ENCODE results near the gene IL1RAPL2. TPM values are rescaled to one million over a fixed set of nuclear protein-coding genes. Genes with fewer than 3 reads are reported as not detected.
"Not testable (repeated sequence)": the region's sequence is repeated elsewhere in the genome, so short reads cannot be mapped to it uniquely, and the experiment has no call there.

The IL1RAPL2 gene
- total RNA-seq (2014; rRNA removed; shearing (Covaris generic)), result 0.07 TPM in 1 of 2 replicates, not detected in the other
- polyA plus RNA-seq (2014; cell fraction: nucleus; rRNA removed), result not detected in 2 replicates

GRCh38 chrX:104565791-104566680 lies at the start of gene IL1RAPL2:
IL1RAPL2 (plus strand) TSS chrX:104566199.
- peak; percentile 17 for DNase-seq (ENCODE audit: extremely low read depth, low read depth)

- DNase-seq (ENCODE audit: extremely low read depth, low read depth), result no peak
These were observed 43.6 kb upstream of the IL1RAPL2 start for GRCh38 chrX:104522386-104522785.

GRCh38 chrX:104523858-104524257 lies 42.1 kb upstream of the IL1RAPL2 start:
- no peak for DNase-seq (ENCODE audit: extremely low read depth, low read depth)

GRCh38 chrX:104539081-104539480 lies 26.9 kb upstream of the IL1RAPL2 start:
- DNase-seq (ENCODE audit: extremely low read depth, low read depth), result no peak

GRCh38 chrX:104542447-104542846 lies 23.6 kb upstream of the IL1RAPL2 start:
- not testable (repeated sequence) for DNase-seq (ENCODE audit: extremely low read depth, low read depth)

GRCh38 chrX:104564335-104564734 lies 1.7 kb upstream of the IL1RAPL2 start:
- no peak for DNase-seq (ENCODE audit: extremely low read depth, low read depth)

- DNase-seq (ENCODE audit: extremely low read depth, low read depth), result no peak
These were observed 887 bp upstream of the IL1RAPL2 start for GRCh38 chrX:104564921-104565703.

GRCh38 chrX:104566681-104567501 lies 892 bp downstream of the IL1RAPL2 start:
- no peak for DNase-seq (ENCODE audit: extremely low read depth, low read depth)

- no peak for DNase-seq (ENCODE audit: extremely low read depth, low read depth)
These were observed 1.5 kb downstream of the IL1RAPL2 start for GRCh38 chrX:104567506-104567905.

GRCh38 chrX:104568304-104568915 lies 2.4 kb downstream of the IL1RAPL2 start:
- DNase-seq (ENCODE audit: extremely low read depth, low read depth), result no peak

- DNase-seq (ENCODE audit: extremely low read depth, low read depth), result no peak
These were observed 52.3 kb downstream of the IL1RAPL2 start for GRCh38 chrX:104618106-104618895.

GRCh38 chrX:104621781-104622180 lies 55.8 kb downstream of the IL1RAPL2 start:
- no peak for DNase-seq (ENCODE audit: extremely low read depth, low read depth)

GRCh38 chrX:104641176-104641575 lies 75.2 kb downstream of the IL1RAPL2 start:
- DNase-seq (ENCODE audit: extremely low read depth, low read depth), result no peak

GRCh38 chrX:104647084-104647483 lies 81.1 kb downstream of the IL1RAPL2 start:
- DNase-seq (ENCODE audit: extremely low read depth, low read depth), result no peak

GRCh38 chrX:104659005-104659744 lies 93.2 kb downstream of the IL1RAPL2 start:
- DNase-seq (ENCODE audit: extremely low read depth, low read depth), result no peak

GRCh38 chrX:104660092-104660491 lies 94.1 kb downstream of the IL1RAPL2 start:
- no peak for DNase-seq (ENCODE audit: extremely low read depth, low read depth)

GRCh38 chrX:104662694-104663093 lies 96.7 kb downstream of the IL1RAPL2 start:
- DNase-seq (ENCODE audit: extremely low read depth, low read depth), result no peak

GRCh38 chrX:104665691-104666090 lies 99.7 kb downstream of the IL1RAPL2 start:
- DNase-seq (ENCODE audit: extremely low read depth, low read depth), result no peak

GRCh38 chrX:104668550-104668949 lies 102.6 kb downstream of the IL1RAPL2 start:
- DNase-seq (ENCODE audit: extremely low read depth, low read depth), result no peak

Data from NCI-H460 (cell line).